ENCODE data around the gene LPAR6.

Gene LPAR6

GRCh38 chr13:48411841-48412531 lies 927 bp downstream of the LPAR6 start:
- no peak for DNase-seq

GRCh38 chr13:48411147-48411794 lies 1.6 kb downstream of the LPAR6 start:
- DNase-seq: no peak

GRCh38 chr13:48410199-48410598 lies 2.7 kb downstream of the LPAR6 start:
- DNase-seq: no peak

GRCh38 chr13:48405875-48406274 lies 7.0 kb downstream of the LPAR6 start:
- no peak for DNase-seq

- DNase-seq: no peak
Measured at GRCh38 chr13:48404952-48405351, 8.0 kb downstream of the LPAR6 start.

GRCh38 chr13:48403913-48404312 lies 9.0 kb downstream of the LPAR6 start:
- DNase-seq: no peak

GRCh38 chr13:48403151-48403631 lies 9.7 kb downstream of the LPAR6 start:
- DNase-seq: no peak

GRCh38 chr13:48402325-48402932 lies 10.5 kb downstream of the LPAR6 start:
- no peak for DNase-seq

GRCh38 chr13:48401480-48401879 lies 11.4 kb downstream of the LPAR6 start:
- DNase-seq: no peak

GRCh38 chr13:48400850-48401291 lies 12.0 kb downstream of the LPAR6 start:
- DNase-seq: no peak

- no peak for DNase-seq
Measured at GRCh38 chr13:48400090-48400694, 12.7 kb downstream of the LPAR6 start.

GRCh38 chr13:48398450-48399095 lies 14.3 kb downstream of the LPAR6 start:
- DNase-seq: no peak

GRCh38 chr13:48397744-48398143 lies 15.2 kb downstream of the LPAR6 start:
- DNase-seq: no peak

GRCh38 chr13:48393698-48394085 lies 19.2 kb downstream of the LPAR6 start:
- DNase-seq: no peak

- DNase-seq: no peak
Measured at GRCh38 chr13:48393030-48393697, 19.7 kb downstream of the LPAR6 start.

- no peak for DNase-seq
Measured at GRCh38 chr13:48391257-48391656, 21.7 kb downstream of the LPAR6 start.

GRCh38 chr13:48386816-48387215 lies 26.1 kb downstream of the LPAR6 start:
- no peak for DNase-seq

- DNase-seq: no peak
Measured at GRCh38 chr13:48383384-48383783, 29.5 kb downstream of the LPAR6 start.

- no peak for DNase-seq
Measured at GRCh38 chr13:48380581-48380980, 32.3 kb downstream of the LPAR6 start.

GRCh38 chr13:48377857-48378256 lies 35.1 kb downstream of the LPAR6 start:
- DNase-seq: no peak

GRCh38 chr13:48370815-48371214 lies 42.1 kb downstream of the LPAR6 start:
- DNase-seq: no peak

GRCh38 chr13:48369988-48370387 lies 42.9 kb downstream of the LPAR6 start:
- no peak for DNase-seq
